Measurements from ENCODE around the gene KIAA0586.

KIAA0586 gene

DNA sequence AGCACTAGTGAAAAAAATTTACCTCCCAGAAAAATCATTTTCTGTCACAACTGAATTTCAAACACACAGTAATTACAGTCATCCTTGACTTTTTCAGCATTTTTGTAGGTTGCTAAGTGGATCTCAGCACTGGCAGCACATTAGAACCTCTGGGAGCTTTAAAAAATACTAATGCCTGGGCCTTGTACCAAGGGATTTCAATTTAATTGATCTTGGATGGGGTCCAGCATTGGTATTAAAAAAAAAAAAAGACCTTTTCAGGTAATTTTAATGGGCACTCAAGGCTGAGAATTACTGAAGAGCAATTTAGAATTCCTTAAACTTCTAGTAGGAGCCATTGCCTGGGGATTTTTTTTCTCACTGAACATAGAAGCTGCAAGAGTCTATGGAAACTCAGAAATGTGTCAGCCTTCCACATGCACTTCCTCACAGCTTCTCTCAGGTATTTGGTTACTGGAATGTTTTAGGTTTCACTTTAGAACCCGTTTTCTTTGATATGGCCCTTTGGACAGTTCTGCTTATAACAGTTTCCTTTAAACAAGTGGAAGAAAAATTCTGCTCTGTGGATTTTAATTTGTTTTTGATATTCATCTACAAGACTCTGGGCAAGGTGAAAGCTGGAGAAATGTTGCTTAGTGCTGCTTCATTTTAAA, 121.7 kb downstream of the KIAA0586 start:
- no peak for TF ChIP-seq ZNF274 (IDR thresholded peaks at IDR 0.05; ENCODE audit: low read depth, low read length)

DNA sequence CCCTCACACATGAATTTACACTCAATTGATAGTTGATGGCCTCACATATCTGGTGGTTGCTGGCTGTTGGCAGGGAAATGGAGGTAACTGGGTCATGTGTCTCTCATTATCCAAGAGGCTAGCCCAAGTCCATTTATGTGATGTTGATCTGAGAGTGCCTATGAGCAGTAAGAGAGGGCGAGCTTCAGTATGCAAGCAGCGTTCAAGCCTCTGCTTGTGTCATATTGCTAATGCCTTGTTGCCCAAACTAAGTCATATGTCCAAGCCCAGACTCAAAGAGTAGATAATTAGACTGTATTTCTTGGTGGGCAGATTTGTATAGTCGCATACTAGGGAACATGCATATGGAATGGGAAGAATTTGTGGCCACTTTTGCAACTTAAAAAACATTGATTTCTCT, 126.4 kb downstream of the KIAA0586 start:
- H3K4me3 ChIP-seq (ENCODE audit: low read length): no peak overlapping the region
- TF ChIP-seq ZNF274 (IDR thresholded peaks at IDR 0.05; ENCODE audit: low read depth, low read length): no peak

More for the DNA sequence above, 121.7 kb downstream of the KIAA0586 start:
- H3K4me3 ChIP-seq (ENCODE audit: low read length): no peak overlapping the region

GRCh38 chr14:58555647-58556046, 128.1 kb downstream of the KIAA0586 start:
- TF ChIP-seq ZNF274 (IDR thresholded peaks at IDR 0.05; ENCODE audit: low read depth, low read length): no peak
- H3K4me3 ChIP-seq (ENCODE audit: low read length): no peak overlapping the region

DNA sequence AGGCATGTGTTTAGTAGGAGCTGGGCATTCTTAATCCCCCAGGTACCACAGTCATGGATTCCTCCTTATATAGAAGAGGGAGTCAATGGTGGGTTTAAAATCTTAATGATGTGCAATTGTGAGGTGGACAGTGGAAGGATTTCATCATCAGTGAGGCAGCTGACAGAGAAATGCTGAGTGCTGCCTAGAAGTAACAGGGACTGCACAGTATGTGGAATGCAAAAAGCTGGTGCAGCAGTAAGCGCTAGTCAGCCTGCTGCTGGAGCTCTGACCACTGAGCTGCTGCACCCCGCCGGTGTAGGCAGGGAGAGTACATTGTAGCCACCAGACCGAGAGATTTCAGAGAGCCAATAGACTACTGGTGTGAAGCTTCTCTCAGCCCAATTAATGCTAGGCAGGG, 129.7 kb downstream of the KIAA0586 start:
- no peak for TF ChIP-seq ZNF274 (IDR thresholded peaks at IDR 0.05; ENCODE audit: low read depth, low read length)

DNA sequence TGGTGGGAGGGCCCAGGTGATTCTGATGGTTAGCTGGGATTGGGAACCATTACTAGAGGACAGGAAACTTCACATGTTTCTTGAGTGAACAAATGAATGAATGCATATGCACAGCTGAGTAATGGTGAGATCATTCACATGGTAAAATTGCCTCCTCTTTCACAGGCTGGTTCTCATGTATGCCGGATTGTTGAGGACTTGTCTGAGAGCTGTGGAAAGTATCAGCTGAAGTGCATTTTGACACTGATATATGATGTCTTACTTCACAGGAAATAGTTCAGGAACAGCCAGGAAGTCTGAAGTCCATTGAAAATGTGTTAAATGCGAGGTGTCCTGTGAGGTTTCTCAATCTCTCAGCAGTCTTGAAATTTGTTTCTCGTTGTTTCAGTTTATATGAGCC, 132.7 kb downstream of the KIAA0586 start:
- H3K4me3 ChIP-seq (ENCODE audit: low read length): no peak overlapping the region
- TF ChIP-seq ZNF274 (IDR thresholded peaks at IDR 0.05; ENCODE audit: low read depth, low read length): no peak

More for the DNA sequence above, 129.7 kb downstream of the KIAA0586 start:
- H3K4me3 ChIP-seq (ENCODE audit: low read length): no peak overlapping the region

DNA sequence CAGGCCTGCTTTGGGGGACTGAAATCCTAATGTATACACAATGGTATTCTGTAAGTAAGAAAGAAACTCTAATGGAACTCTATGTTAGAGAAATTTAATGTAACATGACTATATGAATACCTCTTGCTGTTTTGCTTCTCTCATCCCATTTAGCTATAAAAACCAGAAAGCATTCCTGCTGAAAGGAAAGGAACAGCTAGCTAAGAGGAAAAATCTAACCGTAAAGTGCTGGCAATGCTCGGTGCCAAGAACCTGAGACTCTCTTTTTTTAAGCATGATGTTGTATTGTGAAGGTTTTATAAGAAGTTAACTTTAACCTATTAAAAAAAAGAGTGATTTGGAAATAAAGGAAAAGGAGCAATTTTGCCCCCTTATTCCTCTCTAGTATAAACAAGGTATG, 134.6 kb downstream of the KIAA0586 start:
- TF ChIP-seq ZNF274 (IDR thresholded peaks at IDR 0.05; ENCODE audit: low read depth, low read length): no peak

GRCh38 chr14:58563978-58564377, 136.5 kb downstream of the KIAA0586 start:
- no peak overlapping the region for H3K4me3 ChIP-seq (ENCODE audit: low read length)
- TF ChIP-seq ZNF274 (IDR thresholded peaks at IDR 0.05; ENCODE audit: low read depth, low read length): no peak

More for the DNA sequence above, 134.6 kb downstream of the KIAA0586 start:
- H3K4me3 ChIP-seq (ENCODE audit: low read length): no peak overlapping the region

DNA sequence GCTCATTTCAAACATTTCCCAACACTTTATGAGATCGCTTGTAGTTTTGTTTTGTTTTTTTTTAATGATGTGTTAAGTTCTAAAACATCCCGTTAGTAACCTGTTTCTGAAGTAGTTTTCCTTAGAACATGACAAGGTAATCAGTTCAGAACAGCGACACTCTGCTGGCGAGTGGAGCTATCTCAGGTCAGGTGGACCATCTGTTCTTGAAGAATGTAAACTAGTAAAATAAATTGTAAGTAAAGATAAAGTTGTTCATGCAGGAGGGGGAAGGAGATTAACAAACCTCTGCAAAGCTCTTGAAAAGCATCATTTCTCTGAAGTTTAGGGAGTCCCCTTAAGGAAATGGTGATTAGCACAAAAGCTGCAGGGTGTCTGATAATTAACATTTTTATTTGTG, 138.3 kb downstream of the KIAA0586 start:
- no peak for TF ChIP-seq ZNF274 (IDR thresholded peaks at IDR 0.05; ENCODE audit: low read depth, low read length)
- no peak overlapping the region for H3K4me3 ChIP-seq (ENCODE audit: low read length)

GRCh38 chr14:58566979-58567378, 139.5 kb downstream of the KIAA0586 start:
- no peak overlapping the region for H3K4me3 ChIP-seq (ENCODE audit: low read length)
- TF ChIP-seq ZNF274 (IDR thresholded peaks at IDR 0.05; ENCODE audit: low read depth, low read length): no peak

DNA sequence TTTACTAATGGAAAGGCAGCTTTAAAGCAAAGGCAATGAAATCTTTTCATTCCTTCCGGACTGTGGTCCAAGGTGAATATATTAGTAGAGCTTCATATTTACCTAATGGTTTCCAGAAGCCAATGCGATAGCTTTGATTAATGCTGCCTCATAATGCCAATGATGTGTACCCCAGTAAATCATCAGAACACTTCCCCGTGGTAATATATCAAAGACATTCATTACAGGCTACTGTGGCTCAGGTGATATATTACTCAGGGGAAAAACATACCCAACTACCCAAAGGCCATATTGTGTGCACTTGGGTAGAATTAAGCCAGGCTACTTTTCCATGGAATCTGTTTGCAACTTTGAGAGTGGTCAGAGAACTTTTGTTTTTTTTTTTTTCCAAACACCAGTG, 140.8 kb downstream of the KIAA0586 start:
- no peak overlapping the region for H3K4me3 ChIP-seq (ENCODE audit: low read length)
- TF ChIP-seq ZNF274 (IDR thresholded peaks at IDR 0.05; ENCODE audit: low read depth, low read length): no peak

DNA sequence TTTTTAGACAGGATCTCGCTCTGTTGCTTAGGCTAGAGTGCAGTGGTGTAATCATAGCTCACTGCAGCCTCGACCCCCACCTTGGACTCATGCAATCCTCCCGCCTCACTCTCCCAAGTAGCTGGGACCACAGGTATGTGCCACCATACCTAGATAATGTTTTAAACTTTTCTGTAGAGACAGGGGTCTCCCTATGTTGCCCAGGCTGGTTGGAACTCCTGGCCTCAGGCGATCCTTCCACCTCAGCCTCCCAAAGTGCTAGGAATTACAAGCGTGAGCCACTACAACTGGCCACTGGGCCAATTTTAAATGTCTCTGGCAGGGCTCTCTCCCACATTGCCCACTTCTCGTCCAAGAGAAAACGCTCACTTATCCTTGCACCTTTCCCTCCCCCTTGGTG, 143.7 kb downstream of the KIAA0586 start:
- H3K4me3 ChIP-seq (ENCODE audit: low read length): no peak overlapping the region
- TF ChIP-seq ZNF274 (IDR thresholded peaks at IDR 0.05; ENCODE audit: low read depth, low read length): no peak

GRCh38 chr14:58571769-58572472, 144.4 kb downstream of the KIAA0586 start:
- TF ChIP-seq ZNF274 (IDR thresholded peaks at IDR 0.05; ENCODE audit: low read depth, low read length): no peak
- H3K4me3 ChIP-seq (ENCODE audit: low read length): no peak overlapping the region

DNA sequence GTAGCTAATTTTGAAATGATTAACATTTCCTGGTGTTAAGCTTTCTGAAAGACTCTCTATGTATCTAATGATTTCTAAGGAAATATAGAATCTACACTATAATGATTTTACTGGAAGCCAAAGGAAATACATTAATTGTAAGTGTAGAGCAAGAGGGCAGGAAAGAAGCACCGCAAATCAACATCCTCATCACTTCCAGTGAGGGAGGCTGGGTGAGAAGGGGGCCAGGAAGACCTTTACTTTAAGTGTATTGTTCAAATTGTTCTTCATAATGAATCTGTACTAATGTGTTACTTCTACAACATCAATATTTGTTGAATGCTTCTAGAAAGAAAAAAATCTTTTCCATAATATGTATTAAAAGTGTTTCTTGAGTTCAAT, 144.9 kb downstream of the KIAA0586 start:
- H3K4me3 ChIP-seq (ENCODE audit: low read length): no peak overlapping the region
- no peak for TF ChIP-seq ZNF274 (IDR thresholded peaks at IDR 0.05; ENCODE audit: low read depth, low read length)

DNA sequence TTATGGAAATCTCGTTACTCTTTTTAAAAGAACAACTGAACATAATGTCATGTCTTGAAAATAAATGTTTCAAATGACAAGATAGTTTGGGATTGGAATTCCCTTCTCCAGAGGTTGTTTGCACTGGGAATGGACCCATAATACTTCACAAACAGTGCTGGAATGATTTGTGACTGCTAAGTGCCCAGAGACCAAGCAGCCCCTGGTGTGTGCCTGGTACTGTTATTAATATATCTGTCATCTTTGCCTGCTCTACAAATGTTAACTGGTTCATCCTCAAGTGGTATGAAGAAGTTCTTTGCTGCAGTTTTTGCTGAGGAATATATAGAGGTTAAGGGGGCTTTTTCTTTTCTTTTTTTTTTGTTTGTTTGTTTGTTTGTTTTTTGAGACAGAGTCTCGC, 145.3 kb downstream of the KIAA0586 start:
- H3K4me3 ChIP-seq (ENCODE audit: low read length): no peak overlapping the region
- no peak for TF ChIP-seq ZNF274 (IDR thresholded peaks at IDR 0.05; ENCODE audit: low read depth, low read length)

DNA sequence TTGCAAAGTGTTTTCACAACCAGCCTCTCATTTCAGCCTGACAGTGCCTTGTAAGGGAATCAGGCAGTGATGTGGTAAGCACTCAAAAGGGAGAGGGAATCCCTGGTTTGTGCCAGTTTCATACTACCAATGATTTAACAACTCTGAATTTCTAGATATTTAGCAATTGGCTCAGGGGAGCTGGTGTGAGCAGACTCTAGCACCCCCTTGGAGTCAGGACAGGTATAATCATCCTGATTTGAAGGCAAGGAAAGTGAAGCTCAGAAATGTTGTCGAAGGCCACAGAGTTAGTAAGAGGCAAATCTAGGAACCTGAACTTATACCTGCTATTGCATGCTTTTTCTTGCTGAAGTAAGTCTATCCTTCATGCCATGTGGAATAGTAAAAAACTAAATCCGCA, 147.1 kb downstream of the KIAA0586 start:
- no peak for TF ChIP-seq ZNF274 (IDR thresholded peaks at IDR 0.05; ENCODE audit: low read depth, low read length)

More for the DNA sequence above, 147.1 kb downstream of the KIAA0586 start:
- H3K4me3 ChIP-seq (ENCODE audit: low read length): no peak overlapping the region

Measured in GM08714 (cell line).